ENCODE results near the gene ERH. TPM values are rescaled to one million over a fixed set of nuclear protein-coding genes. Genes with fewer than 3 reads are reported as not detected.

ERH gene
- total and polyA plus RNA-seq, 2 donors (not counting 1 experiment from before 2014, with no cell fraction given), result 29.3 to 169 TPM

- H3K9me3 Mint-ChIP-seq (ENCODE audit: insufficient read depth), result no peaks in the 10 kb centered on the region
- 100% methylated on average over 1 of the region's 3 CpGs for WGBS (ENCODE audit: insufficient coverage)
- peaks cover 86% of the 10 kb centered on the region for H4K20me1 ChIP-seq (ENCODE audit: control insufficient read depth, insufficient read depth, low read length, poor library complexity, severe bottlenecking)
Observed at GRCh38 chr14:69387311-69387710, 10.8 kb downstream of the ERH start.

DNA sequence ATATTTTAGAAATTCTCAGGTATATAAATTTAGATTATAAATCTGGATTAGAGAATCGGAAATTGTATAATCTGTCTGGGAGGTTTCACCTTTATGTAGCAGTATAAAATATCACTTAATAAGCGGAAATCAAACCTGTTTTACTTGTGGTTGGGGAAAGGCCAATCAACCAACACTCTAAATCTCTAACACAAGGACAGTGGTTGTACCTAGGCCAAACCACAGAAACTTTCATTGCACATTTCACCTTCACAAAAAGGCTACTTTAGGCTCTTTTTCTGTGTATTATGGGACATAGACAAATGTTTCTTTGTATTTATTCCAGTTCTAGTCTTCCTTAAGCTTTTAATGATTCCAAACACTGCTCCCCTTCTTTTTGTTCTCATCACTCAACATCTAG is 19.8 kb downstream of the ERH start:
- Histone ChIP-seq H3K27ac (ENCODE audit: low read length in 2 of 2) (no peak overlapping the region), H3K9me3 (ENCODE audit: control extremely low read depth in 1 of 3, control insufficient read depth in 2 of 3, insufficient read depth in 1 of 3, low read length in 2 of 3) (peaks cover 0 to 6% (median 3%) of the 10 kb centered on the region in 3 donors), H3K9ac (ENCODE audit: low read length) (no peak overlapping the region), H3K79me2 (ENCODE audit: control insufficient read depth, insufficient read depth, low read length) (no peaks in the 10 kb centered on the region), H3K4me1 (ENCODE audit: control insufficient read depth in 2 of 2, insufficient read depth in 2 of 2, low read length in 2 of 2) (no peaks in the 10 kb centered on the region), H4K20me1 (ENCODE audit: control insufficient read depth, insufficient read depth, low read length, poor library complexity, severe bottlenecking) (peaks cover 27% of the 10 kb centered on the region), H3K36me3 (replicated peaks in 1 of 2; ENCODE audit: control extremely low read depth in 1 of 2, control insufficient read depth in 1 of 2, extremely low read depth in 1 of 2, insufficient read depth in 2 of 2, low read length in 1 of 2) (peaks cover 6 to 39% of the 10 kb centered on the region in 2 experiments), H3K4me3 (ENCODE audit: control extremely low read depth in 1 of 5, extremely low read depth in 1 of 5, insufficient read depth in 1 of 5, low read depth in 2 of 5, low read length in 4 of 5) (no peak overlapping the region), H3K4me2 (replicated peaks; ENCODE audit: low read depth, low read length, poor library complexity, severe bottlenecking) (no peak overlapping the region), H2AFZ (ENCODE audit: insufficient read depth, low read depth, low read length, poor library complexity, severe bottlenecking) (no peak overlapping the region), H3K27me3 (replicated peaks in 1 of 4; ENCODE audit: control extremely low read depth in 1 of 4, control insufficient read depth in 3 of 4, insufficient read depth in 4 of 4, low read length in 3 of 4) (no peaks in the 10 kb centered on the region)
- Mint-ChIP-seq H3K27me3 (no peaks in the 10 kb centered on the region), H3K9me3 (ENCODE audit: insufficient read depth) (peaks cover 2% of the 10 kb centered on the region), H3K4me1 (no peaks in the 10 kb centered on the region), H3K4me3 (no peak overlapping the region), H3K27ac (no peak overlapping the region)
- WGBS (ENCODE audit: insufficient coverage), result no CpG with 5 or more reads among the region's 2 CpGs
- ChIA-PET CTCF (no interaction called here), POLR2A (no interaction called here)
- TF ChIP-seq, protein P1, sequence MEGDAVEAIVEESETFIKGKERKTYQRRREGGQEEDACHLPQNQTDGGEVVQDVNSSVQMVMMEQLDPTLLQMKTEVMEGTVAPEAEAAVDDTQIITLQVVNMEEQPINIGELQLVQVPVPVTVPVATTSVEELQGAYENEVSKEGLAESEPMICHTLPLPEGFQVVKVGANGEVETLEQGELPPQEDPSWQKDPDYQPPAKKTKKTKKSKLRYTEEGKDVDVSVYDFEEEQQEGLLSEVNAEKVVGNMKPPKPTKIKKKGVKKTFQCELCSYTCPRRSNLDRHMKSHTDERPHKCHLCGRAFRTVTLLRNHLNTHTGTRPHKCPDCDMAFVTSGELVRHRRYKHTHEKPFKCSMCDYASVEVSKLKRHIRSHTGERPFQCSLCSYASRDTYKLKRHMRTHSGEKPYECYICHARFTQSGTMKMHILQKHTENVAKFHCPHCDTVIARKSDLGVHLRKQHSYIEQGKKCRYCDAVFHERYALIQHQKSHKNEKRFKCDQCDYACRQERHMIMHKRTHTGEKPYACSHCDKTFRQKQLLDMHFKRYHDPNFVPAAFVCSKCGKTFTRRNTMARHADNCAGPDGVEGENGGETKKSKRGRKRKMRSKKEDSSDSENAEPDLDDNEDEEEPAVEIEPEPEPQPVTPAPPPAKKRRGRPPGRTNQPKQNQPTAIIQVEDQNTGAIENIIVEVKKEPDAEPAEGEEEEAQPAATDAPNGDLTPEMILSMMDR (IDR thresholded peaks at IDR 0.05), result no peak
- TF ChIP-seq EZH2 (IDR thresholded peaks at IDR 0.05; ENCODE audit: borderline replicate concordance, insufficient read depth, low read depth, low read length, poor library complexity, severe bottlenecking), result no peak
- DNase-seq (no peak), ATAC-seq (ENCODE audit: low read depth) (no peak)
- intact Hi-C loops (cut with micrococcal nuclease), result no loop called here

More at GRCh38 chr14:69387311-69387710, 10.8 kb downstream of the ERH start:
- Histone ChIP-seq H3K4me3 (ENCODE audit: control extremely low read depth in 1 of 5, extremely low read depth in 1 of 5, insufficient read depth in 1 of 5, low read depth in 2 of 5, low read length in 4 of 5) (no peak overlapping the region), H3K27ac (ENCODE audit: low read length in 2 of 2) (no peak overlapping the region), H3K9ac (ENCODE audit: low read length) (no peak overlapping the region), H2AFZ (ENCODE audit: insufficient read depth, low read depth, low read length, poor library complexity, severe bottlenecking) (no peak overlapping the region), H3K9me3 (ENCODE audit: control extremely low read depth in 1 of 3, control insufficient read depth in 2 of 3, insufficient read depth in 1 of 3, low read length in 2 of 3) (no peaks in the 10 kb centered on the region), H3K27me3 (replicated peaks in 1 of 4; ENCODE audit: control extremely low read depth in 1 of 4, control insufficient read depth in 3 of 4, insufficient read depth in 4 of 4, low read length in 3 of 4) (no peaks in the 10 kb centered on the region), H3K36me3 (replicated peaks in 1 of 2; ENCODE audit: control extremely low read depth in 1 of 2, control insufficient read depth in 1 of 2, extremely low read depth in 1 of 2, insufficient read depth in 2 of 2, low read length in 1 of 2) (peaks cover 27 to 70% of the 10 kb centered on the region in 2 experiments), H3K4me1 (ENCODE audit: control insufficient read depth in 2 of 2, insufficient read depth in 2 of 2, low read length in 2 of 2) (peaks cover 0 to 6% of the 10 kb centered on the region in 2 donors), H3K4me2 (replicated peaks; ENCODE audit: low read depth, low read length, poor library complexity, severe bottlenecking) (no peak overlapping the region), H3K79me2 (ENCODE audit: control insufficient read depth, insufficient read depth, low read length) (peaks cover 79% of the 10 kb centered on the region)
- H3K4me1 Mint-ChIP-seq, result peaks cover 35% of the 10 kb centered on the region
- no peaks in the 10 kb centered on the region for H3K27me3 Mint-ChIP-seq
- POLR2A ChIA-PET, result no interaction called here
- no peak for ATAC-seq (ENCODE audit: low read depth)
- no peak overlapping the region for H3K27ac Mint-ChIP-seq
- intact Hi-C loops (cut with micrococcal nuclease), result no loop called here
- CTCF ChIA-PET, result interaction anchor here (0.6 kb wide), 1 partner anchor 19 kb away, joined by 3 read pairs; no protein-coding TSS in a partner anchor
- H3K4me3 Mint-ChIP-seq, result no peak overlapping the region
- DNase-seq, result no peak
- no peak for TF ChIP-seq EZH2 (IDR thresholded peaks at IDR 0.05; ENCODE audit: borderline replicate concordance, insufficient read depth, low read depth, low read length, poor library complexity, severe bottlenecking)
- TF ChIP-seq, protein P1 (IDR thresholded peaks at IDR 0.05), result no peak
